Measurements from ENCODE around the gene TMPRSS11B.

TMPRSS11B gene

GRCh38 chr4:68183417-68183816 is 62.1 kb downstream of the TMPRSS11B start:
- Histone ChIP-seq H3K79me1 (ENCODE audit: low read depth, low read length) (no peaks in the 10 kb centered on the region), H3K4me3 (ENCODE audit: low read length in 2 of 2) (no peak overlapping the region), H2BK15ac (ENCODE audit: low read length) (no peak overlapping the region), H2BK12ac (ENCODE audit: low read length) (no peak overlapping the region), H3K4me1 (ENCODE audit: control insufficient read depth in 2 of 2, insufficient read depth in 1 of 2, low read depth in 1 of 2, low read length in 2 of 2) (no peaks in the 10 kb centered on the region), H3K4me2 (ENCODE audit: insufficient read depth, low read length, poor library complexity, severe bottlenecking) (no peak overlapping the region), H3K27me3 (ENCODE audit: control insufficient read depth in 3 of 3, insufficient read depth in 3 of 3, low read depth in 1 of 3, low read length in 3 of 3) (no peaks in the 10 kb centered on the region), H4K8ac (ENCODE audit: low read depth, low read length) (no peak overlapping the region), H2BK5ac (ENCODE audit: low read length) (no peak overlapping the region), H3K27ac (replicated peaks; ENCODE audit: low read length) (no peak overlapping the region), H3K14ac (ENCODE audit: low read length) (no peak overlapping the region), H3K9me3 (replicated peaks in 1 of 2; ENCODE audit: control insufficient read depth in 2 of 2, insufficient read depth in 1 of 2, low read depth in 1 of 2, low read length in 2 of 2) (no peaks in the 10 kb centered on the region), H3K18ac (ENCODE audit: low read length) (no peak overlapping the region), H3K9ac (ENCODE audit: low read depth, low read length, poor library complexity) (no peak overlapping the region), H3K4ac (ENCODE audit: low read length) (no peak overlapping the region), H3K23ac (ENCODE audit: low read depth, low read length, poor library complexity) (no peak overlapping the region), H4K91ac (ENCODE audit: low read depth, low read length, poor library complexity) (no peak overlapping the region), H2AFZ (ENCODE audit: low read length) (no peak overlapping the region), H2BK120ac (ENCODE audit: low read depth, low read length) (no peak overlapping the region), H3K36me3 (replicated peaks in 1 of 2; ENCODE audit: control insufficient read depth in 2 of 2, insufficient read depth in 2 of 2, low read length in 2 of 2) (no peaks in the 10 kb centered on the region), H2AK5ac (ENCODE audit: low read depth, low read length) (no peak overlapping the region)
- DNase-seq (ENCODE audit: low spot score) = no peak

GRCh38 chr4:68182382-68182820 is 63.1 kb downstream of the TMPRSS11B start:
- H3K9me3 ChIP-seq (replicated peaks in 1 of 2; ENCODE audit: control insufficient read depth in 2 of 2, insufficient read depth in 1 of 2, low read depth in 1 of 2, low read length in 2 of 2) = no peaks in the 10 kb centered on the region
- H2BK120ac ChIP-seq (ENCODE audit: low read depth, low read length) = no peak overlapping the region
- no peak overlapping the region for H3K4me2 ChIP-seq (ENCODE audit: insufficient read depth, low read length, poor library complexity, severe bottlenecking)
- H3K79me1 ChIP-seq (ENCODE audit: low read depth, low read length) = no peaks in the 10 kb centered on the region
- no peak overlapping the region for H2BK15ac ChIP-seq (ENCODE audit: low read length)
- H3K4ac ChIP-seq (ENCODE audit: low read length) = peak overlapping the region; percentile 66
- H3K4me1 ChIP-seq (ENCODE audit: control insufficient read depth in 2 of 2, insufficient read depth in 1 of 2, low read depth in 1 of 2, low read length in 2 of 2) = no peaks in the 10 kb centered on the region
- H2BK5ac ChIP-seq (ENCODE audit: low read length) = no peak overlapping the region
- H3K18ac ChIP-seq (ENCODE audit: low read length) = peak overlapping the region; percentile 35
- WGBS, 2 donors (ENCODE audit: extremely low coverage in 2 of 2, insufficient read length in 2 of 2, insufficient replicate concordance in 1 of 2) = no CpG with 5 or more reads among the region's 27 CpGs
- H3K27ac ChIP-seq (replicated peaks; ENCODE audit: low read length) = no peak overlapping the region
- no peak overlapping the region for H3K14ac ChIP-seq (ENCODE audit: low read length)
- no peak overlapping the region for H3K4me3 ChIP-seq (ENCODE audit: low read length in 2 of 2)
- H2BK12ac ChIP-seq (ENCODE audit: low read length) = no peak overlapping the region
- no peaks in the 10 kb centered on the region for H3K27me3 ChIP-seq (ENCODE audit: control insufficient read depth in 3 of 3, insufficient read depth in 3 of 3, low read depth in 1 of 3, low read length in 3 of 3)
- H3K9ac ChIP-seq (ENCODE audit: low read depth, low read length, poor library complexity) = no peak overlapping the region
- H2AK5ac ChIP-seq (ENCODE audit: low read depth, low read length) = no peak overlapping the region
- H2AFZ ChIP-seq (ENCODE audit: low read length) = no peak overlapping the region
- peak overlapping the region; percentile 17 for H4K8ac ChIP-seq (ENCODE audit: low read depth, low read length)
- no peak overlapping the region for H4K91ac ChIP-seq (ENCODE audit: low read depth, low read length, poor library complexity)
- no peak overlapping the region for H3K23ac ChIP-seq (ENCODE audit: low read depth, low read length, poor library complexity)
- no peaks in the 10 kb centered on the region for H3K36me3 ChIP-seq (replicated peaks in 1 of 2; ENCODE audit: control insufficient read depth in 2 of 2, insufficient read depth in 2 of 2, low read length in 2 of 2)
- DNase-seq (ENCODE audit: low spot score) = no peak

- Histone ChIP-seq H3K9me3 (replicated peaks in 1 of 2; ENCODE audit: control insufficient read depth in 2 of 2, insufficient read depth in 1 of 2, low read depth in 1 of 2, low read length in 2 of 2) (no peaks in the 10 kb centered on the region), H3K18ac (ENCODE audit: low read length) (no peak overlapping the region), H2AFZ (ENCODE audit: low read length) (no peak overlapping the region), H3K14ac (ENCODE audit: low read length) (no peak overlapping the region), H4K91ac (ENCODE audit: low read depth, low read length, poor library complexity) (no peak overlapping the region), H2BK5ac (ENCODE audit: low read length) (no peak overlapping the region), H4K8ac (ENCODE audit: low read depth, low read length) (no peak overlapping the region), H3K4me1 (ENCODE audit: control insufficient read depth in 2 of 2, insufficient read depth in 1 of 2, low read depth in 1 of 2, low read length in 2 of 2) (no peaks in the 10 kb centered on the region), H3K4me2 (ENCODE audit: insufficient read depth, low read length, poor library complexity, severe bottlenecking) (no peak overlapping the region), H3K79me1 (ENCODE audit: low read depth, low read length) (no peaks in the 10 kb centered on the region), H3K9ac (ENCODE audit: low read depth, low read length, poor library complexity) (no peak overlapping the region), H3K4ac (ENCODE audit: low read length) (no peak overlapping the region), H3K27ac (replicated peaks; ENCODE audit: low read length) (no peak overlapping the region), H2AK5ac (ENCODE audit: low read depth, low read length) (no peak overlapping the region), H3K27me3 (ENCODE audit: control insufficient read depth in 3 of 3, insufficient read depth in 3 of 3, low read depth in 1 of 3, low read length in 3 of 3) (no peaks in the 10 kb centered on the region), H3K36me3 (replicated peaks in 1 of 2; ENCODE audit: control insufficient read depth in 2 of 2, insufficient read depth in 2 of 2, low read length in 2 of 2) (no peaks in the 10 kb centered on the region), H3K4me3 (ENCODE audit: low read length in 2 of 2) (no peak overlapping the region), H2BK120ac (ENCODE audit: low read depth, low read length) (no peak overlapping the region), H2BK12ac (ENCODE audit: low read length) (no peak overlapping the region), H2BK15ac (ENCODE audit: low read length) (no peak overlapping the region), H3K23ac (ENCODE audit: low read depth, low read length, poor library complexity) (no peak overlapping the region)
- DNase-seq (ENCODE audit: low spot score) = no peak
- WGBS, 2 donors (ENCODE audit: extremely low coverage in 2 of 2, insufficient read length in 2 of 2, insufficient replicate concordance in 1 of 2) = no CpG with 5 or more reads among the region's 1 CpG
These were observed 64.5 kb downstream of the TMPRSS11B start for GRCh38 chr4:68180849-68181526.

- H3K36me3 ChIP-seq (replicated peaks in 1 of 2; ENCODE audit: control insufficient read depth in 2 of 2, insufficient read depth in 2 of 2, low read length in 2 of 2) = no peaks in the 10 kb centered on the region
- no peaks in the 10 kb centered on the region for H3K79me1 ChIP-seq (ENCODE audit: low read depth, low read length)
- H4K91ac ChIP-seq (ENCODE audit: low read depth, low read length, poor library complexity) = no peak overlapping the region
- no peaks in the 10 kb centered on the region for H3K27me3 ChIP-seq (ENCODE audit: control insufficient read depth in 3 of 3, insufficient read depth in 3 of 3, low read depth in 1 of 3, low read length in 3 of 3)
- no peak overlapping the region for H3K9ac ChIP-seq (ENCODE audit: low read depth, low read length, poor library complexity)
- H3K4ac ChIP-seq (ENCODE audit: low read length) = no peak overlapping the region
- DNase-seq (ENCODE audit: low spot score) = no peak
- no peaks in the 10 kb centered on the region for H3K9me3 ChIP-seq (replicated peaks in 1 of 2; ENCODE audit: control insufficient read depth in 2 of 2, insufficient read depth in 1 of 2, low read depth in 1 of 2, low read length in 2 of 2)
- H2BK15ac ChIP-seq (ENCODE audit: low read length) = no peak overlapping the region
- H4K8ac ChIP-seq (ENCODE audit: low read depth, low read length) = no peak overlapping the region
- H3K27ac ChIP-seq (replicated peaks; ENCODE audit: low read length) = no peak overlapping the region
- no peak overlapping the region for H2BK12ac ChIP-seq (ENCODE audit: low read length)
- no peak overlapping the region for H2AFZ ChIP-seq (ENCODE audit: low read length)
- no peak overlapping the region for H3K14ac ChIP-seq (ENCODE audit: low read length)
- no peaks in the 10 kb centered on the region for H3K4me1 ChIP-seq (ENCODE audit: control insufficient read depth in 2 of 2, insufficient read depth in 1 of 2, low read depth in 1 of 2, low read length in 2 of 2)
- no peak overlapping the region for H3K18ac ChIP-seq (ENCODE audit: low read length)
- H3K4me2 ChIP-seq (ENCODE audit: insufficient read depth, low read length, poor library complexity, severe bottlenecking) = no peak overlapping the region
- H2BK120ac ChIP-seq (ENCODE audit: low read depth, low read length) = no peak overlapping the region
- no CpG with 5 or more reads among the region's 2 CpGs for WGBS, 2 donors (ENCODE audit: extremely low coverage in 2 of 2, insufficient read length in 2 of 2, insufficient replicate concordance in 1 of 2)
- no peak overlapping the region for H2BK5ac ChIP-seq (ENCODE audit: low read length)
- H2AK5ac ChIP-seq (ENCODE audit: low read depth, low read length) = no peak overlapping the region
- H3K23ac ChIP-seq (ENCODE audit: low read depth, low read length, poor library complexity) = no peak overlapping the region
- H3K4me3 ChIP-seq (ENCODE audit: low read length in 2 of 2) = no peak overlapping the region
These were observed 68.6 kb downstream of the TMPRSS11B start for GRCh38 chr4:68176904-68177303.

Data from neuronal stem cell (in vitro differentiated cells).